ENCODE measurements around the gene HMX2.

DNA sequence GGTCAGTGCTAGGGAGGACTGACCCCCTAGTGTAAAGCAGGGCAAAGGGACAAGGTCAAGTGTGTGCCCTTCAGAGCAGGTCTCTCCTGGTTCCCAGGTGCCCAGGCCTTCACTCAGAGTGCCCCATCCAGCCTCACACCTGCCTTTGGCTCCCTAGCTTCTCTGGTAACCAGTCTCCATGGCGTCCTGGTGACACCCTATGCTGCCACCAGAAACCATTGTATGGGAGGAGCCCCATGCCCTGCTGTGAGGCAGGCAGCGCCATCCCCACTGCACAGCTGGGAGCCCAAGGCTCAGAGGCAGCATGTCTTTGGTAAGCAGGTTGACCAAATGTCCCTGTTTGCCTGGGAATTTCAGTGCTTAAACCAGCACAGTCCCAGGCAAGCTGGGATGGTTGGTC lies 45.3 kb upstream of the HMX2 start:
- TF ChIP-seq SMC3 (conservative IDR thresholded peaks at IDR 0.05; ENCODE audit: poor library complexity) (no peak), TAF1 (IDR thresholded peaks at IDR 0.05; ENCODE audit: low read depth) (no peak), POLR2AphosphoS5 (IDR thresholded peaks at IDR 0.05) (no peak)
- TF ChIP-seq, protein P1, sequence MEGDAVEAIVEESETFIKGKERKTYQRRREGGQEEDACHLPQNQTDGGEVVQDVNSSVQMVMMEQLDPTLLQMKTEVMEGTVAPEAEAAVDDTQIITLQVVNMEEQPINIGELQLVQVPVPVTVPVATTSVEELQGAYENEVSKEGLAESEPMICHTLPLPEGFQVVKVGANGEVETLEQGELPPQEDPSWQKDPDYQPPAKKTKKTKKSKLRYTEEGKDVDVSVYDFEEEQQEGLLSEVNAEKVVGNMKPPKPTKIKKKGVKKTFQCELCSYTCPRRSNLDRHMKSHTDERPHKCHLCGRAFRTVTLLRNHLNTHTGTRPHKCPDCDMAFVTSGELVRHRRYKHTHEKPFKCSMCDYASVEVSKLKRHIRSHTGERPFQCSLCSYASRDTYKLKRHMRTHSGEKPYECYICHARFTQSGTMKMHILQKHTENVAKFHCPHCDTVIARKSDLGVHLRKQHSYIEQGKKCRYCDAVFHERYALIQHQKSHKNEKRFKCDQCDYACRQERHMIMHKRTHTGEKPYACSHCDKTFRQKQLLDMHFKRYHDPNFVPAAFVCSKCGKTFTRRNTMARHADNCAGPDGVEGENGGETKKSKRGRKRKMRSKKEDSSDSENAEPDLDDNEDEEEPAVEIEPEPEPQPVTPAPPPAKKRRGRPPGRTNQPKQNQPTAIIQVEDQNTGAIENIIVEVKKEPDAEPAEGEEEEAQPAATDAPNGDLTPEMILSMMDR (IDR thresholded peaks at IDR 0.05; ENCODE audit: poor library complexity, severe bottlenecking), result no peak

Data from neural cell (in vitro differentiated cells).